Cardiac muscle cell (in vitro differentiated cells and primary cell): ENCODE data around the gene OR2A1. TPM values are rescaled to one million over a fixed set of nuclear protein-coding genes. Genes with fewer than 3 reads are reported as not detected.
"Not testable (repeated sequence)": the region's sequence is repeated elsewhere in the genome, so short reads cannot be mapped to it uniquely, and the experiment has no call there.

Experiments used
- DNase-seq, 2 donors: peaks; one replicate each; pipeline versions ENCODE4 v3.0.0 to v3.0.0-alpha.2; 2010 to 2017; ENCODE audit warnings: low read depth in 1 of 2, low spot score in 1 of 2
- H3K27ac ChIP-seq: fragments of 200-600 bp; sonication (generic); 2 replicates; pipeline ENCODE4 v1.5.1; 2016
- H3K27me3 ChIP-seq: fragments of 200-600 bp; sonication (generic); 2 replicates; pipeline ENCODE4 v1.6.0; 2016; ENCODE audit warnings: control low read depth
- H3K36me3 ChIP-seq: fragments of 200-600 bp; sonication (generic); 2 replicates; pipeline ENCODE4 v1.5.1; 2016; ENCODE audit warnings: control low read depth
- H3K4me1 ChIP-seq: fragments of 200-600 bp; sonication (generic); 2 replicates; pipeline ENCODE4 v1.8.1; 2017; ENCODE audit warnings: low read depth, mild to moderate bottlenecking, mixed run types
- H3K4me3 ChIP-seq: fragments of 200-600 bp; sonication (generic); 2 replicates; pipeline ENCODE4 v1.5.1; 2016; ENCODE audit warnings: mild to moderate bottlenecking
- H3K9me3 ChIP-seq: fragments of 200-600 bp; sonication (generic); 2 replicates; pipeline ENCODE4 v1.5.1; 2017; ENCODE audit warnings: low read depth, mild to moderate bottlenecking, control low read depth
- polyA plus RNA-seq: library from polyadenylated mRNA; unstranded; fragments of >200 nt; fragmentation: Nextera tagmentation; extraction: Ambion mirVana; gene quantifications from 2 replicates; pipeline ENCODE4 v1.2.1, GENCODE V29; 2016
- total RNA-seq: library from RNA; depleted of rRNA; stranded (reverse); fragments of >200 nt; gene quantifications from 2 replicates; pipeline ENCODE4 v1.2.3, GENCODE V29; 2016

OR2A1 gene
- total and polyA plus RNA-seq, 2 experiments from 2014 or later, result not detected

GRCh38 chr7:144355176-144355822 lies 43.1 kb downstream of the OR2A1 start, which contains the start of gene ARHGEF5:
TSS of gene ARHGEF5 (plus strand) at chr7:144355402. CDS start at chr7:144362670, 7,268 bp downstream.
- H3K27me3 ChIP-seq, H3K27ac ChIP-seq, H3K9me3 ChIP-seq, H3K36me3 ChIP-seq, DNase-seq, H3K4me1 ChIP-seq, H3K4me3 ChIP-seq: not testable (repeated sequence)

DNA sequence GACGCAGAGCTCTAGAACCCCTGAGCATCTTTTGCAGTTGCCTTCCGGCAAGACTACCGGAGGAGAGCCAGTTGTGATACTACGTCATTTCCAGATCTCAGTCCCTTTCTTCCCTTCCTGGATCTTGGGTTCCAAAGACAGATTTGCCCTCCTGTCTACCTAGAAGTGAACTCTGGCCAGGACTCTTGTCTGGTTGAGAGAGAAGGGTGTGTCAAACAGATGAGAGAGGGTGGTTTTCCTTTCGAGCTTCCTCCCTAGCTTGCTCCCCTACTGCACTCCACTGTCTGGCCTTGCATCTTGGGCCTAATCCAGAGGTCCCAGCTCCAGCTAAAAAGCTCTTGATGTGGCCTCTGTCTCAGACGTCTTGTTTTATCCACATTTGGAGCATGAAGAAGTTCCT lies 44.0 kb downstream of the OR2A1 start:
- H3K4me1 ChIP-seq, H3K27ac ChIP-seq, DNase-seq, H3K27me3 ChIP-seq, H3K4me3 ChIP-seq, H3K36me3 ChIP-seq, H3K9me3 ChIP-seq: not testable (repeated sequence)

DNA sequence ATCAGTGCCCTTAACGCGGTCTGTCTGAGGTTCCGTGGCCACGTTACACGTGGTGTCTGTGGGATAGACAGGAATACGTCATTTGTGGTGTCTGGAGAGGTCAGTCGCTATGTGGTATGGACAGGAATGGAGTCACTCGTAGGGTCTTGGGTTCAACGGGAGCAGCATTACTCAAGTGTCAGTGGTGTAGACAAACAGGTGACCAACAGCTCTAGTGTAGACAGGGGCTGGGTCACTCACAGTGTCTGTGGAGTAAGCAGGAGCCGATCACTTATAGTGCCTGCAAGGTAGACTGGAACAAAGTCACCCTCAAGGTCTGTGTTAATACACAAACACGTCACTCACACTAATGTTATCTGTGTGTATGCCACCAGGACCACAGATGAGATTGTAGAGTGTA lies 44.6 kb downstream of the OR2A1 start:
- not testable (repeated sequence) for H3K27ac ChIP-seq, H3K27me3 ChIP-seq, DNase-seq, H3K4me3 ChIP-seq, H3K36me3 ChIP-seq, H3K9me3 ChIP-seq, H3K4me1 ChIP-seq

DNA sequence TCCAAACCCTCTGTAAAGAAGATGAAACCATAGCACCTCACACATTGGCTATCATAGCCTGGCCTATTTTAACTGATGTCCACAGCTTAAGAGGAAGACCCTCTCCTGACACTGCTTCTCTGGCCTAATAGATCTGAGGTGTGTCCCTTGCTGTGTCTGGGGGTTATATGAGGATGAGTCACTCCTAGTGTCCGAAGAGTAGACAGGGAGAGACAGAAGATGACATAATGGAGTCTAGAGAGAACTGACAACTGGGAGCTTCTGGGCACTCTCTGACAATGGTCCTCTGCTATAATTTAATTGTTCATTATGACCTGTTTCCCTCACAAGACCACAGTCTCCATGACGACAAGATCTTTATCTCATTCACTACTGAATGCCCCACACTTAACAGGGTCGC lies 49.8 kb downstream of the OR2A1 start:
- DNase-seq, H3K4me3 ChIP-seq, H3K4me1 ChIP-seq, H3K9me3 ChIP-seq, H3K36me3 ChIP-seq, H3K27ac ChIP-seq, H3K27me3 ChIP-seq: not testable (repeated sequence)

- not testable (repeated sequence) for H3K9me3 ChIP-seq, H3K4me3 ChIP-seq, H3K27me3 ChIP-seq, H3K4me1 ChIP-seq, H3K27ac ChIP-seq, H3K36me3 ChIP-seq, DNase-seq
These were observed 53.3 kb downstream of the OR2A1 start for GRCh38 chr7:144365523-144365922.

DNA sequence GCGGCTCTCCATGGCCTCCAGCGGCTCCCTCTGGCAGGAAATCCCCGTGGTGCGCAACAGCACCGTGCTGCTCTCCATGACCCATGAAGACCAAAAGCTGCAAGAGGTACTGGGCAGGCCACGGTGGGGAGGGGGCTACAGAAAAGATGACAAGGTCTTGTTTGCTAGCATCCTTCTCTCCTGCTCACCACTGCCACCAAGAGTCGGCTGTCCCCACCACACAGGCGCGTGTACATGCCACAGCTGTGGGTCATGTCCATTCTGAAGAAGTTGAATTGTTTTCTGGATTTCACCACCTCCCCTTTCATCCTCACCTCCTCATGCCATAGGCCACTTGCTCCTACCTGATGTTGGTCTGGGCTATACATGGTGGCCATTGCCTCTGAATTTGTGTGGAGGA lies 55.0 kb downstream of the OR2A1 start:
- not testable (repeated sequence) for H3K27me3 ChIP-seq, H3K36me3 ChIP-seq, H3K4me1 ChIP-seq, DNase-seq, H3K9me3 ChIP-seq, H3K4me3 ChIP-seq, H3K27ac ChIP-seq

DNA sequence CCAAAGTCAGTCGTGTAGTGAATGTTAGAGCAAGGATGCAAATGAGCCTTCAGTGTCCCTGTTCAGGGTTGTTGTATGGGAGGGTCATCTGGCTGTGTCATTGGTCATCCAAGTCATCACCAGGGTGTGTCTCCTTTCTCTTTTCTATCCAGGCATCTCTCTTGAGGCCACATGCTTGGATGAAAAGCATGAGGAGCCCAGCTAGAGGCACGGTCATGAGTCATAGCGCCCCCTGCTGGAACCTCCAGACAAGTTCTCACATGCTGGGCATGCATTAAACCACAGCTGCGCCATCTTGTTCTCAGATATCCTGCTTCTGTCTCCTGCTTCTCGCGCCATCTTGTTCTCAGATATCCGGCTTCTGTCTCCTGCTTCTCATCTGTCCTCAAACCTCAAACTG lies 57.0 kb downstream of the OR2A1 start:
- not testable (repeated sequence) for H3K27ac ChIP-seq, H3K9me3 ChIP-seq, H3K4me3 ChIP-seq, H3K4me1 ChIP-seq, H3K27me3 ChIP-seq, DNase-seq, H3K36me3 ChIP-seq

Other genes with a start within 250 kb of the OR2A1 start
- not detected in 2 replicates for gene OR2A25, start 242.6 kb upstream of the OR2A1 start, total RNA-seq
- not detected in 2 replicates for gene OR2A25, start 242.6 kb upstream of the OR2A1 start, polyA plus RNA-seq
- gene OR2A12, start 226.1 kb upstream of the OR2A1 start, total RNA-seq, result not detected in 2 replicates
- not detected in 2 replicates for gene OR2A12, start 226.1 kb upstream of the OR2A1 start, polyA plus RNA-seq
- gene OR2A2, start 202.8 kb upstream of the OR2A1 start, total RNA-seq, result not detected in 2 replicates
- gene OR2A2, start 202.8 kb upstream of the OR2A1 start, polyA plus RNA-seq, result not detected in 2 replicates
- not detected in 2 replicates for gene OR2A14, start 189.2 kb upstream of the OR2A1 start, total RNA-seq
- not detected in 2 replicates for gene OR2A14, start 189.2 kb upstream of the OR2A1 start, polyA plus RNA-seq
- not detected in 2 replicates for gene CTAGE4, start 129.0 kb upstream of the OR2A1 start, total RNA-seq
- 0.21 TPM in 1 of 2 replicates, not detected in the other for gene CTAGE4, start 129.0 kb upstream of the OR2A1 start, polyA plus RNA-seq
- 0.35 and 1.7 TPM in 2 replicates for gene ARHGEF35, start 116.6 kb upstream of the OR2A1 start, total RNA-seq
- gene ARHGEF35, start 116.6 kb upstream of the OR2A1 start, polyA plus RNA-seq, result 0.93 and 1.8 TPM in 2 replicates
- not detected in 2 replicates for gene OR2A42, start 72.8 kb upstream of the OR2A1 start, total RNA-seq
- gene OR2A42, start 72.8 kb upstream of the OR2A1 start, polyA plus RNA-seq, result not detected in 2 replicates
- 0.18 TPM in 1 of 2 replicates, not detected in the other for gene OR2A7, start 47.6 kb upstream of the OR2A1 start, total RNA-seq
- 0.59 TPM in 1 of 2 replicates, not detected in the other for gene OR2A7, start 47.6 kb upstream of the OR2A1 start, polyA plus RNA-seq
- not detected in 2 replicates for gene CTAGE8, start 43.1 kb upstream of the OR2A1 start, total RNA-seq
- gene CTAGE8, start 43.1 kb upstream of the OR2A1 start, polyA plus RNA-seq, result 0.21 TPM in 1 of 2 replicates, not detected in the other
- gene ARHGEF5, start 43.0 kb downstream of the OR2A1 start, total RNA-seq, result 0.95 and 1.3 TPM in 2 replicates
- 1.00 and 1.2 TPM in 2 replicates for gene ARHGEF5, start 43.0 kb downstream of the OR2A1 start, polyA plus RNA-seq
- gene NOBOX, start 91.3 kb downstream of the OR2A1 start, total RNA-seq, result not detected in 2 replicates
- gene NOBOX, start 91.3 kb downstream of the OR2A1 start, polyA plus RNA-seq, result not detected in 2 replicates